IMR-90 (cell line): Measurements from ENCODE around the gene SLC5A1. TPM values are rescaled to one million over a fixed set of nuclear protein-coding genes. Genes with fewer than 3 reads are reported as not detected.

ENCODE experiments used
- ATAC-seq: fragments of 200-7000 bp; cut with Tn5 transposase; 2 replicates; pipeline ENCODE4 v1.9.1; 2020; ENCODE audit warnings: low read depth, mild to moderate bottlenecking, moderate library complexity
- BruUV-seq: library from RNA; stranded (reverse); fragments of 400-500 nt; replicated peaks from 2 replicates; lab custom pipeline; 2021; lab: Mats Ljungman, UMichigan
- CTCF ChIA-PET: fragments of 300-600 bp; formaldehyde crosslinking; extraction: SDS; loops from one replicate; lab custom pipeline; 2021; ENCODE audit warnings: antibody characterized with exemption; lab: Yijun Ruan, JAX
- POLR2A ChIA-PET: fragments of 300-600 bp; sonication (Branson Sonifier 250); formaldehyde crosslinking; loops from one replicate; lab custom pipeline; 2022; ENCODE audit warnings: antibody characterized with exemption; ENCODE audit not compliant: unreplicated experiment; lab: Charles Lee
- DNase-seq: peaks from one replicate; pipeline ENCODE4 v3.0.0; 2013
- H2AFZ ChIP-seq: replicated peaks from 2 replicates; pipeline ENCODE3; 2013; ENCODE audit warnings: low read length, mild to moderate bottlenecking; ENCODE audit not compliant: poor library complexity
- H2AK5ac ChIP-seq: 2 replicates; pipeline ENCODE4 v1.6.1; 2013; ENCODE audit warnings: low read depth, low read length, inconsistent platforms
- H2AK9ac ChIP-seq: replicated peaks from 2 replicates; pipeline ENCODE3; 2013; ENCODE audit warnings: mild to moderate bottlenecking, low read depth, low read length, moderate library complexity; ENCODE audit not compliant: poor library complexity
- H2BK120ac ChIP-seq: 2 replicates; pipeline ENCODE4 v1.6.1; 2013; ENCODE audit warnings: low read depth, low read length, inconsistent platforms
- H2BK15ac ChIP-seq: 3 replicates; pipeline ENCODE4 v1.6.1; 2013; ENCODE audit warnings: low read depth, low read length, inconsistent platforms
- H2BK20ac ChIP-seq: 2 replicates; pipeline ENCODE4 v1.6.1; 2013; ENCODE audit warnings: low read depth, mild to moderate bottlenecking, inconsistent platforms, low read length, moderate library complexity
- H2BK5ac ChIP-seq: 2 replicates; pipeline ENCODE4 v1.6.1; 2013; ENCODE audit warnings: mild to moderate bottlenecking, low read depth, low read length, inconsistent platforms; ENCODE audit not compliant: poor library complexity, severe bottlenecking
- H3K14ac ChIP-seq: replicated peaks from 2 replicates; pipeline ENCODE4 v1.6.1; 2013; ENCODE audit warnings: low read depth, low read length, inconsistent platforms
- H3K18ac ChIP-seq: 2 replicates; pipeline ENCODE4 v1.6.1; 2013; ENCODE audit warnings: low read depth, low read length, control low read depth
- H3K23ac ChIP-seq: 2 replicates; pipeline ENCODE4 v1.6.1; 2013; ENCODE audit warnings: low read depth, low read length, inconsistent platforms
- H3K27ac ChIP-seq: 2 replicates; pipeline ENCODE4 v1.5.1; 2013; ENCODE audit warnings: mild to moderate bottlenecking, control low read depth, low read length; ENCODE audit not compliant: insufficient read depth
- H3K27me3 ChIP-seq: 2 replicates; pipeline ENCODE4 v1.6.1; 2013; ENCODE audit warnings: low read length; ENCODE audit not compliant: control insufficient read depth, insufficient read depth
- H3K36me3 ChIP-seq: 2 replicates; pipeline ENCODE4 v1.6.1; 2013; ENCODE audit warnings: low read length, mixed read lengths; ENCODE audit not compliant: control insufficient read depth, insufficient read depth
- H3K4ac ChIP-seq: 2 replicates; pipeline ENCODE4 v1.6.1; 2013; ENCODE audit warnings: low read depth, low read length, inconsistent platforms
- H3K4me1 ChIP-seq: 2 replicates; pipeline ENCODE4 v1.6.1; 2013; ENCODE audit warnings: low read length, mixed read lengths; ENCODE audit not compliant: control insufficient read depth, insufficient read depth
- H3K4me2 ChIP-seq: 2 replicates; pipeline ENCODE4 v1.6.1; 2013; ENCODE audit warnings: low read depth, mild to moderate bottlenecking, control low read depth, low read length, moderate library complexity
- H3K4me3 ChIP-seq: 2 replicates; pipeline ENCODE4 v1.5.1; 2013; ENCODE audit warnings: low read depth, mild to moderate bottlenecking, control low read depth, low read length, moderate library complexity; ENCODE audit not compliant: insufficient read depth
- H3K56ac ChIP-seq: 2 replicates; pipeline ENCODE4 v1.6.1; 2013; ENCODE audit warnings: low read length, inconsistent platforms; ENCODE audit not compliant: insufficient read depth; ENCODE audit errors: extremely low read depth
- H3K79me1 ChIP-seq, 2 experiments: 2 replicates each; pipeline ENCODE4 v1.6.1; 2013; ENCODE audit warnings: low read length in 2 of 2, inconsistent platforms in 1 of 2, low read depth in 1 of 2
- H3K9ac ChIP-seq: 2 replicates; pipeline ENCODE4 v1.6.1; 2013; ENCODE audit warnings: low read depth, low read length, control low read depth
- H3K9me1 ChIP-seq: 2 replicates; pipeline ENCODE4 v1.6.1; 2013; ENCODE audit warnings: low read length, inconsistent platforms; ENCODE audit not compliant: insufficient read depth
- H3K9me3 ChIP-seq: 2 replicates; pipeline ENCODE4 v1.6.1; 2013; ENCODE audit warnings: low read length; ENCODE audit not compliant: control insufficient read depth, insufficient read depth
- H4K20me1 ChIP-seq: 2 replicates; pipeline ENCODE4 v1.6.1; 2013; ENCODE audit warnings: low read length, inconsistent platforms; ENCODE audit not compliant: insufficient read depth
- H4K5ac ChIP-seq: 2 replicates; pipeline ENCODE4 v1.6.1; 2013; ENCODE audit warnings: mild to moderate bottlenecking, low read depth, low read length, control low read depth
- H4K8ac ChIP-seq, 2 experiments: 2 replicates each; pipeline ENCODE4 v1.6.1; 2013; ENCODE audit warnings: low read depth in 2 of 2, low read length in 2 of 2, control low read depth in 1 of 2, inconsistent platforms in 1 of 2
- H4K91ac ChIP-seq: 2 replicates; pipeline ENCODE4 v1.6.1; 2013; ENCODE audit warnings: low read depth, low read length, inconsistent platforms; ENCODE audit not compliant: insufficient read depth
- BHLHE40 ChIP-seq: fragments of 150-350 bp; IDR thresholded peaks from 2 replicates; pipeline ENCODE4 v1.6.1; 2016; ENCODE audit warnings: mild to moderate bottlenecking, low read depth, low read length
- ELK1 ChIP-seq: fragments of 150-350 bp; IDR thresholded peaks from 2 replicates; pipeline ENCODE4 v1.6.1; 2016; ENCODE audit warnings: low read depth, mild to moderate bottlenecking, low read length, moderate library complexity, borderline replicate concordance
- MAFK ChIP-seq: IDR thresholded peaks from 2 replicates; pipeline ENCODE4 v1.6.1; 2012; ENCODE audit warnings: low read depth, low read length, improper control_type of control experiment
- RAD21 ChIP-seq: IDR thresholded peaks from 2 replicates; pipeline ENCODE4 v1.6.1; 2012; ENCODE audit warnings: low read length, improper control_type of control experiment
- RCOR1 ChIP-seq: IDR thresholded peaks from 2 replicates; pipeline ENCODE4 v1.6.1; 2012; ENCODE audit warnings: mild to moderate bottlenecking, low read length, improper control_type of control experiment; ENCODE audit not compliant: insufficient replicate concordance
- SMC3 ChIP-seq: fragments of 150-350 bp; IDR thresholded peaks from 2 replicates; pipeline ENCODE4 v1.6.1; 2016; ENCODE audit warnings: low read depth, mild to moderate bottlenecking, antibody characterized with exemption, low read length, moderate library complexity
- WGBS, 2 experiments: methylation state at CpG; one replicate each; pipeline versions ENCODE4 v1.1.5 to v1.1.7; 2013; ENCODE audit warnings: missing lambda C conversion rate in 2 of 2; ENCODE audit not compliant: insufficient read length in 1 of 2; ENCODE audit errors: extremely low coverage in 2 of 2; 5-methylcytosine and 5-hydroxymethylcytosine counted together
- dilution Hi-C: fragments of 300-500 bp; cut with HindIII; formaldehyde crosslinking; loops from one replicate; pipeline ENCODE4 v1.14.3; 2018; ENCODE audit warnings: low sequenced_read_pairs; ENCODE audit not compliant: unreplicated experiment
- in situ Hi-C: fragments of 300-500 bp; cut with MboI; formaldehyde crosslinking; loops from 3 replicates; pipeline ENCODE4 v1.14.3; 2019; ENCODE audit warnings: low sequenced_read_pairs, inconsistent platforms, mixed read lengths
- intact Hi-C: fragments of 100-400 bp; cut with micrococcal nuclease; formaldehyde crosslinking; loops from 2 replicates; pipeline ENCODE4 v1.10.0; 2022
- polyA plus RNA-seq, 3 experiments: library from polyadenylated mRNA; depleted of rRNA; stranded (reverse); fragments of >200 nt; gene quantifications; 2 replicates each; pipeline ENCODE4 v1.2.3, GENCODE V29; 2012; ENCODE audit warnings: low replicate concordance in 1 of 3
- total RNA-seq: library from RNA; depleted of rRNA; stranded (reverse); fragments of >200 nt; gene quantifications from 2 replicates; pipeline ENCODE4 v1.2.3, GENCODE V29; 2012
- TF ChIP-seq, protein P1 (sequence below): conservative IDR thresholded peaks from 2 replicates; pipeline ENCODE4 v1.5.1; 2012; ENCODE audit warnings: mild to moderate bottlenecking, low read depth, low read length, improper control_type of control experiment

The SLC5A1 gene
- total and polyA plus RNA-seq, 2 of the 4 experiments (the other 2 are of a cell fraction) = not detected

- Histone ChIP-seq H2BK120ac (no peak overlapping the region), H3K56ac (no peak overlapping the region), H3K4ac (no peak overlapping the region), H3K14ac (no peak overlapping the region), H3K4me1 (no peaks in the 10 kb centered on the region), H3K27me3 (peaks cover 17% of the 10 kb centered on the region), H2AFZ (no peak overlapping the region), H4K5ac (no peak overlapping the region), H4K20me1 (no peaks in the 10 kb centered on the region), H4K91ac (no peak overlapping the region), H2AK9ac (no peak overlapping the region), H3K9ac (no peak overlapping the region), H3K27ac (no peak overlapping the region), H3K4me3 (no peak overlapping the region), H3K9me1 (no peaks in the 10 kb centered on the region), H3K18ac (no peak overlapping the region), H4K8ac (no peak overlapping the region), H2AK5ac (no peak overlapping the region), H2BK15ac (no peak overlapping the region), H3K4me2 (no peak overlapping the region), H3K36me3 (no peaks in the 10 kb centered on the region), H3K79me1 (no peaks in the 10 kb centered on the region), H3K9me3 (no peaks in the 10 kb centered on the region), H2BK5ac (no peak overlapping the region), H2BK20ac (no peak overlapping the region), H3K23ac (no peak overlapping the region)
- WGBS, 2 experiments = no CpG with 5 or more reads among the region's 4 CpGs
- dilution Hi-C loops = no loop called here
- peak; percentile 79 for ATAC-seq
- TF ChIP-seq BHLHE40 (no peak), MAFK (no peak), SMC3 (peak; percentile 70), RAD21 (peak; percentile 71), RCOR1 (no peak), ELK1 (no peak)
- TF ChIP-seq, protein P1, sequence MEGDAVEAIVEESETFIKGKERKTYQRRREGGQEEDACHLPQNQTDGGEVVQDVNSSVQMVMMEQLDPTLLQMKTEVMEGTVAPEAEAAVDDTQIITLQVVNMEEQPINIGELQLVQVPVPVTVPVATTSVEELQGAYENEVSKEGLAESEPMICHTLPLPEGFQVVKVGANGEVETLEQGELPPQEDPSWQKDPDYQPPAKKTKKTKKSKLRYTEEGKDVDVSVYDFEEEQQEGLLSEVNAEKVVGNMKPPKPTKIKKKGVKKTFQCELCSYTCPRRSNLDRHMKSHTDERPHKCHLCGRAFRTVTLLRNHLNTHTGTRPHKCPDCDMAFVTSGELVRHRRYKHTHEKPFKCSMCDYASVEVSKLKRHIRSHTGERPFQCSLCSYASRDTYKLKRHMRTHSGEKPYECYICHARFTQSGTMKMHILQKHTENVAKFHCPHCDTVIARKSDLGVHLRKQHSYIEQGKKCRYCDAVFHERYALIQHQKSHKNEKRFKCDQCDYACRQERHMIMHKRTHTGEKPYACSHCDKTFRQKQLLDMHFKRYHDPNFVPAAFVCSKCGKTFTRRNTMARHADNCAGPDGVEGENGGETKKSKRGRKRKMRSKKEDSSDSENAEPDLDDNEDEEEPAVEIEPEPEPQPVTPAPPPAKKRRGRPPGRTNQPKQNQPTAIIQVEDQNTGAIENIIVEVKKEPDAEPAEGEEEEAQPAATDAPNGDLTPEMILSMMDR = peak; percentile 56
- CTCF ChIA-PET = no interaction called here
- DNase-seq = peak; percentile 47
- in situ Hi-C loops = loop anchor here (5.0 to 25.0 kb wide), 2 partner anchors 104 to 394 kb away; no protein-coding TSS in a partner anchor
- no TSS peak for BruUV-seq
- intact Hi-C loops = loop anchor here (5.0 kb wide), 1 partner anchor 414 kb away; no protein-coding TSS in a partner anchor
- POLR2A ChIA-PET = no interaction called here
These were observed 37.8 kb downstream of the SLC5A1 start for GRCh38 chr22:32080904-32081303.
